HG03280 (cell line): ENCODE results near the gene LDHB.
"Not testable (repeated sequence)": the region's sequence is repeated elsewhere in the genome, so short reads cannot be mapped to it uniquely, and the experiment has no call there.

Experiments
- ATAC-seq: cut with Tn5 transposase; IDR thresholded peaks from one replicate; pipeline ENCODE4 v1.9.1; 2021; ENCODE audit warnings: mild to moderate bottlenecking, moderate library complexity; ENCODE audit not compliant: unreplicated experiment

Gene LDHB

GRCh38 chr12:21657326-21658077 lies at the start of gene LDHB:
TSS of gene LDHB (minus strand) at chr12:21657842. CDS start at chr12:21654671, 3,171 bp downstream.
- ATAC-seq: peak; percentile 97

GRCh38 chr12:21704847-21705246 lies 47.2 kb upstream of the LDHB start:
- no peak for ATAC-seq

- no peak for ATAC-seq
These were observed 42.2 kb upstream of the LDHB start for GRCh38 chr12:21699851-21700250.

GRCh38 chr12:21697904-21698630 lies 40.4 kb upstream of the LDHB start:
- no peak for ATAC-seq

GRCh38 chr12:21696625-21697024 lies 39.0 kb upstream of the LDHB start:
- no peak for ATAC-seq

- no peak for ATAC-seq
These were observed 38.3 kb upstream of the LDHB start for GRCh38 chr12:21695986-21696385.

- ATAC-seq: no peak
These were observed 37.0 kb upstream of the LDHB start for GRCh38 chr12:21694660-21695059.

- no peak for ATAC-seq
These were observed 33.9 kb upstream of the LDHB start for GRCh38 chr12:21691515-21691914.

- ATAC-seq: no peak
These were observed 33.2 kb upstream of the LDHB start for GRCh38 chr12:21690704-21691368.

- no peak for ATAC-seq
These were observed 25.5 kb upstream of the LDHB start for GRCh38 chr12:21683115-21683514.

GRCh38 chr12:21678959-21679358 lies 21.3 kb upstream of the LDHB start:
- ATAC-seq: no peak

GRCh38 chr12:21677622-21678277 lies 20.1 kb upstream of the LDHB start:
- ATAC-seq: no peak

- ATAC-seq: no peak
These were observed 19.6 kb upstream of the LDHB start for GRCh38 chr12:21677204-21677603.

GRCh38 chr12:21676776-21677175 lies 19.1 kb upstream of the LDHB start:
- ATAC-seq: no peak

GRCh38 chr12:21675641-21676040 lies 18.0 kb upstream of the LDHB start:
- no peak for ATAC-seq

- no peak for ATAC-seq
These were observed 17.5 kb upstream of the LDHB start for GRCh38 chr12:21675096-21675495.

GRCh38 chr12:21673830-21674552 lies 16.3 kb upstream of the LDHB start:
- ATAC-seq: not testable (repeated sequence)

- ATAC-seq: no peak
These were observed 14.5 kb upstream of the LDHB start for GRCh38 chr12:21672146-21672545.

- ATAC-seq: no peak
These were observed 9.1 kb upstream of the LDHB start for GRCh38 chr12:21666722-21667121.

GRCh38 chr12:21665816-21666215 lies 8.2 kb upstream of the LDHB start:
- no peak for ATAC-seq
